ENCODE data around the gene MRPL55.
A peak's percentile ranks its signal among the peaks of the same experiment; 100 is the strongest.

Gene MRPL55

GRCh38 chr1:228109073-228109961 is at the start of gene MRPL55:
Gene MRPL55 (minus strand): TSS chr1:228109299. CDS start chr1:228108260, 1,039 bp downstream.
- DNase-seq (ENCODE audit: low spot score) = peak; percentile 98

- DNase-seq (ENCODE audit: low spot score) = no peak
Measured at GRCh38 chr1:228158151-228159007, 49.3 kb upstream of the MRPL55 start.

- DNase-seq (ENCODE audit: low spot score) = no peak
Measured at GRCh38 chr1:228157729-228158126, 48.6 kb upstream of the MRPL55 start.

- DNase-seq (ENCODE audit: low spot score) = no peak
Measured at GRCh38 chr1:228156941-228157728, 48.0 kb upstream of the MRPL55 start.

GRCh38 chr1:228156515-228156881 is 47.4 kb upstream of the MRPL55 start:
- no peak for DNase-seq (ENCODE audit: low spot score)

GRCh38 chr1:228155596-228156514 is 46.8 kb upstream of the MRPL55 start:
- no peak for DNase-seq (ENCODE audit: low spot score)

GRCh38 chr1:228154670-228155571 is 45.8 kb upstream of the MRPL55 start:
- no peak for DNase-seq (ENCODE audit: low spot score)

- DNase-seq (ENCODE audit: low spot score) = no peak
Measured at GRCh38 chr1:228154021-228154669, 45.0 kb upstream of the MRPL55 start.

- no peak for DNase-seq (ENCODE audit: low spot score)
Measured at GRCh38 chr1:228152918-228153258, 43.8 kb upstream of the MRPL55 start.

GRCh38 chr1:228152097-228152917 is 43.2 kb upstream of the MRPL55 start:
- no peak for DNase-seq (ENCODE audit: low spot score)

- no peak for DNase-seq (ENCODE audit: low spot score)
Measured at GRCh38 chr1:228151180-228151925, 42.3 kb upstream of the MRPL55 start.

- DNase-seq (ENCODE audit: low spot score) = no peak
Measured at GRCh38 chr1:228150461-228151179, 41.5 kb upstream of the MRPL55 start.

GRCh38 chr1:228150120-228150460 is 41.0 kb upstream of the MRPL55 start:
- no peak for DNase-seq (ENCODE audit: low spot score)

GRCh38 chr1:228149406-228150119 is 40.5 kb upstream of the MRPL55 start, which contains the start of gene GJC2:
Gene GJC2 (plus strand): TSS chr1:228149930. CDS start chr1:228157759, 7,829 bp downstream.
- DNase-seq (ENCODE audit: low spot score) = no peak

- DNase-seq (ENCODE audit: low spot score) = no peak
Measured at GRCh38 chr1:228148935-228149405, 39.9 kb upstream of the MRPL55 start.

- no peak for DNase-seq (ENCODE audit: low spot score)
Measured at GRCh38 chr1:228148196-228148861, 39.2 kb upstream of the MRPL55 start.
